Retinal pigment epithelial cell (primary cell): ENCODE results near the gene CUX1.
A peak's percentile ranks its signal among the peaks of the same experiment; 100 is the strongest.
"Not testable (repeated sequence)": the region's sequence is repeated elsewhere in the genome, so short reads cannot be mapped to it uniquely, and the experiment has no call there.

Experiments
- DNase-seq: peaks from one replicate; pipeline ENCODE4 v3.0.0-alpha.2; 2010; ENCODE audit warnings: low read depth
- H3K4me3 ChIP-seq: 2 replicates; pipeline ENCODE4 v1.5.1; 2011; ENCODE audit warnings: mild to moderate bottlenecking, low read length, control low read depth, moderate library complexity
- TF ChIP-seq, protein P1 (sequence below): conservative IDR thresholded peaks from 2 replicates; pipeline ENCODE4 v1.5.1; 2011; ENCODE audit warnings: low read depth, low read length, control low read depth, inconsistent platforms

Gene CUX1

DNA sequence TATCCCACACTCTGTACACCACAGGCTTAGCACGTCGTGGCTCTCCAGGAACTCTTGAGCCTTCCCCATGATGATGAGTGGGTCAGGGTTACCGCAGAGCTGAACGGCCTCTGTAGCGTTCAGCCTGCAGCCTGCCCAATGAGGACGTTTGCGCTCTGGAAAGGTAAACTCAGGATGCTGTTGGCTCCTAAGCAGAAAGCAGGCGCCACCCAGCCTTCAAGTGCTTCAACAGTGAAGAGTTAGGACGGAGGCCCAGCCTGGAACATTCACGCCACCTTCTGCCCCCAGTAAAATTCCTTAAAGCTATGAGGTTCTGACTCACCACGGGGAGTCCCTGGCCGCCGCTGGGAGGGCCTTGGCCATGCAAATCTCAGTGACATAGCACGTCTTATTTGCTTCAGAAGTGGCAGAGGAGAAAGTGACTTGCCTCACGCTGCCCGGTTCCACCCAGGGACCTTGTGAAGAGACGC is 307.7 kb downstream of the CUX1 start:
- TF ChIP-seq, protein P1, sequence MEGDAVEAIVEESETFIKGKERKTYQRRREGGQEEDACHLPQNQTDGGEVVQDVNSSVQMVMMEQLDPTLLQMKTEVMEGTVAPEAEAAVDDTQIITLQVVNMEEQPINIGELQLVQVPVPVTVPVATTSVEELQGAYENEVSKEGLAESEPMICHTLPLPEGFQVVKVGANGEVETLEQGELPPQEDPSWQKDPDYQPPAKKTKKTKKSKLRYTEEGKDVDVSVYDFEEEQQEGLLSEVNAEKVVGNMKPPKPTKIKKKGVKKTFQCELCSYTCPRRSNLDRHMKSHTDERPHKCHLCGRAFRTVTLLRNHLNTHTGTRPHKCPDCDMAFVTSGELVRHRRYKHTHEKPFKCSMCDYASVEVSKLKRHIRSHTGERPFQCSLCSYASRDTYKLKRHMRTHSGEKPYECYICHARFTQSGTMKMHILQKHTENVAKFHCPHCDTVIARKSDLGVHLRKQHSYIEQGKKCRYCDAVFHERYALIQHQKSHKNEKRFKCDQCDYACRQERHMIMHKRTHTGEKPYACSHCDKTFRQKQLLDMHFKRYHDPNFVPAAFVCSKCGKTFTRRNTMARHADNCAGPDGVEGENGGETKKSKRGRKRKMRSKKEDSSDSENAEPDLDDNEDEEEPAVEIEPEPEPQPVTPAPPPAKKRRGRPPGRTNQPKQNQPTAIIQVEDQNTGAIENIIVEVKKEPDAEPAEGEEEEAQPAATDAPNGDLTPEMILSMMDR: peak; percentile 14
- peak; percentile 61 for DNase-seq

DNA sequence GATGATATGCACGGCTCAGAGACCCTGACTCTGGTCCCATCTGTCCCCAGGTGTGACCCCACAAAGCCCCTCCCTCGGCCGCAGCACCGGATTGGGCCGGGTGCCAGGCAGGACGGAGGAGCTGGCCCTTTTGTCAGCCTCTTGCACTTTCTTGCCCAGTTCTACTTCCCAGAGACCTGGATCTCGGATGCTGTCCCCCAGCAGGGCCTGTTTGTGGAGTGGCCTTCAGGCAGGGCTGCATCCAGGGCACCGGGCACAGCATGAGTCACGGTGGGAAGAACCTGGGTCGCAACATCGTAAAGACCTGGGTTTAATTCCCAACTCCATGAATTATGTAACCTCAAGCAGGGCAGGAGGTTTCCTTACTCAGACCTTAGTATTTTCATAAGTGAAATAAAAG is 310.9 kb downstream of the CUX1 start:
- H3K4me3 ChIP-seq: no peak overlapping the region
- no peak for DNase-seq
- TF ChIP-seq, protein P1: no peak

More for the DNA sequence above, 307.7 kb downstream of the CUX1 start:
- no peak overlapping the region for H3K4me3 ChIP-seq

DNA sequence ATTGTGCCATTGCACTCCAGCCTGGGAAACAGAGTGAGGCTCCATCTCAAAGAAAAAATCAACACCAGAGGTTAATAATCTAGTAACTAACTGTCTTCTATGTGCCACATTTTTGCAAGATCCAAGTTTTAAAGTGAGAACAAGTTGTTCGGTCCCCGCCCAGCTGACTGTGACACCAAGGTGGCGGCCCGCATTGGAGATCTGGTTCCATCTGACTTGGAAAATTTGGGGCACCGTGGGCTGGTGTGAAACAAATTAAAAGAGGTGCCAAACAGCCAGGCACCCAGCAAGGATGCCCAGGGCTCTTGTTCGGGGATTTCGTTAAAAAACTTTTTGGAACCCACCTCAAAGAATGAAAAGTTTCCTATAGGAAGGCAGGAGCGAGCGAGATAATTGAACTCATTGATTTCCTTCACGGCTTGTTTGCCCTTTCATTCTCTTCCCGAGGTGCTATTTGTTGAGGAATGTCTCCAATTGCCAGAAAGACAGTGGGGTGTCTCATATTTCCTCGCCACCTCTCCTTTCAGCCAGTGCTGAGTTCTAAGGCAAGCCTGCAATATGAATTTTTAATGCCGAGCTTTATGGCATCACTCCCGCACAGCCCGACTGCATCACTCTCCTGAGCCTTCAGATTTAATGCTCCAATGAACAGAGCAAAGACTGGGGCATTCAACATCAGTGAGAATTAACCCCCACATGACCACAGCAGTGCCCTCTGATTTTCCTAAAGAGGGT is 312.4 kb downstream of the CUX1 start:
- DNase-seq: no peak
- H3K4me3 ChIP-seq: no peak overlapping the region
- TF ChIP-seq, protein P1: no peak

DNA sequence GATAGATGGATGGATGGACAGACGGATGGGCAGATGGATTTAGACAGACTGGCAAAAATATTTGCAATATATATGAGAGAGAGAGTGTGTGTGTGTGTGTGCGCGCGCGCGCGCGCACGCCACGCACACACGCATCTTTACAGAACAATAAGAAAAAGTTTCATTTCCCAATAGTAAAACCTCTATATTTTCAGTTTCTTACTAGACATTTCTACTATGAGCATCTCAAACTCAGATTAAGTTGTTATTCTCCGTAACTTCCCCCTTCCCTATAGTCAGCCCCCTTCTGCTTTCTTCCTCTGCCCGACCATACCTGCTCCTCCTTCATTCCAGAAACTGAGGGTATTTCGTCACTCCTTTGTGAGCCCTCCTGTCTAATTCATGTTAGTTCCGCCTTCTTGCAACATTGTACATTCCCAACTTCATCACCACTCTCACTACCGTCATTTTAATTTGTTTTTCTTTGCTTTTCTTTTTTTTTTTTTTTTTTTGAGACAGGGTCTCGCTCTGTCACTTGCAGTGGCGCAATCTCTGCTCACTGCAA is 314.9 kb downstream of the CUX1 start:
- no peak overlapping the region for H3K4me3 ChIP-seq
- no peak for DNase-seq
- TF ChIP-seq, protein P1: no peak

DNA sequence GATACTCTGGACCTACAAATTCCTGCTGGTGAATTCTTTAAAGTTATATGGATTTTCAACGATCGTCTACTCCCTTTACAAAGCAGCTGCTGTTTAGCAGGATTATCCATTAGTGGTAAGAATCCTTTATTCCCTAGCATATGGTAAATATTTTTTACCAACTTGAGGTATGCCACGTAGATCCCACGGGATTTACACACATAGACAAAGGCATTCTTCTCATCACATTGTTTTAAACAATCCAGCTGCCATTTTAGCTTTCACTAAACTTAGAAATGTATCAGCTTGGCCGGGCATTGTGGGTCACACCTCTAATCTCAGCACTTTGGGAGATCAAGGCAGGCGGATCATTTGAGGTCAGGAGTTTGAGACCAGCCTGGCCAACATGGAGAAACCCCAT is 321.2 kb downstream of the CUX1 start:
- TF ChIP-seq, protein P1: no peak
- no peak overlapping the region for H3K4me3 ChIP-seq
- no peak for DNase-seq

DNA sequence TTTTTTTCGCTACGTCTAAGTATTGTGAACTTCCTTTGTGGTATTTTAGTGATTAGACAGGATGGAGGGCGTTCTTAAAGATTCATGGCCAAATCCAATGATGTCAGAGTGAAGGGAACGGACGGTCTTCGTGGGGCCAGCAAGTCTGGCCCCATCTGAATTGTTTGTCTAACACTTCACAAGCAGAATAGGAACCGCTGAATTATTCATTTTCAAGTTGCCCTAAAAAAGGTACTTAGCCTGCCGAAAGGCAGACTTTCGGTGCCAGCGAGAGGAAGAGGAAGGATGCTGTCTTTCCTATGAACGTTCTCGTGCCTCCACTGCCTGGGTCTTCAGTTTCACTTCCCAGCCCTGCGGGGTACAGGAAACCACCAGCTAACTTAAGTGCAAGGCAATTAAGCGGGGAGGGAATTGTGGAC is 323.5 kb downstream of the CUX1 start:
- no peak for DNase-seq
- TF ChIP-seq, protein P1: no peak
- no peak overlapping the region for H3K4me3 ChIP-seq

DNA sequence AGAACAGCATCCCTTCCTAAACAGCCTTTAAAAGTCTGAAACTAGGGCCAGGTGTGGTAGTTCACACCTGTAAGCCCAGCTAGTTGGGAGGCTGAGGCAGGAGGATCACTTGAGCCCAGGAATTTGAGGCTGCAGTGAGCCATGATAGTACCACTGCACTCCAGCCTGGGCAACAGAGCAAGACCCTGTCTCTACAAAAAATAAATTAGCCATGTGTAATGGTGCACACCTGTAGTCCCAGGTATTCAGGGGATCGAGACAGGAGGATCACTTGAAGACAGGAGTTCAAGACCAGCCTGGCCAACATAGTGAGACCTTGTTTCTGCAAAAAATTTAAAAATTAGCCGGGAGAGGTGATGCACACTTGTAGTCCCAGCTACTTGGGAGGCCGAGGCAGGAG is 325.0 kb downstream of the CUX1 start:
- H3K4me3 ChIP-seq, DNase-seq: not testable (repeated sequence)
